HG02759 (cell line): Measurements from ENCODE around the gene ARPC1A.
"Not testable (repeated sequence)": the region's sequence is repeated elsewhere in the genome, so short reads cannot be mapped to it uniquely, and the experiment has no call there.

ENCODE experiments used
- ATAC-seq: cut with Tn5 transposase; IDR thresholded peaks from one replicate; pipeline ENCODE4 v1.9.1; 2021; ENCODE audit warnings: mild to moderate bottlenecking, moderate library complexity; ENCODE audit not compliant: unreplicated experiment

ARPC1A gene

DNA sequence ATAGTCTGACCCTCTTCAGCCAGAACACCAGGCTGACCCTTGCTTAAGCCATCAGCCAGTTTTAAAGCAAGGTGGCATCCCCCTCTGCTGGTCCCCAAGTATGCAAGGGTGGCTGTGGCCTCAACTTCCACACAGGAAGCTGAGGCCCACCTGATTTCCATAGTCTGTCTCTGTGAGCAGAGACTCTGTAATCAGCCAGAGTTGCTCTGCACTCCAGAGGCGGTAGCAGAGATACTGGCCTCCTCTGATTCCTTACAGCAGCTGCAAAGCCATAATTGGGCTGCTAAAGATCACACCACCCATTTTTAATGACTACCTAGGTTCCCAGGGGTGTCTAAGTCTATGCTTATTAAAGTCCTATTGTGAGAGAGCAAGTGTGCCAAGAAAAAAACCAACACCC is 80.9 kb downstream of the ARPC1A start:
- ATAC-seq, result no peak

GRCh38 chr7:99407872-99408378 is 82.2 kb downstream of the ARPC1A start:
- no peak for ATAC-seq

- peak; percentile 79 for ATAC-seq
These were observed 82.9 kb downstream of the ARPC1A start, which contains the start of the genes BUD31 and PDAP1 for GRCh38 chr7:99408379-99409191. TSS of gene BUD31 (plus strand) at chr7:99408969. CDS start at chr7:99411093, 2,124 bp downstream. TSS of gene PDAP1 (minus strand) at chr7:99408597. CDS start at chr7:99408548, 49 bp downstream.

DNA sequence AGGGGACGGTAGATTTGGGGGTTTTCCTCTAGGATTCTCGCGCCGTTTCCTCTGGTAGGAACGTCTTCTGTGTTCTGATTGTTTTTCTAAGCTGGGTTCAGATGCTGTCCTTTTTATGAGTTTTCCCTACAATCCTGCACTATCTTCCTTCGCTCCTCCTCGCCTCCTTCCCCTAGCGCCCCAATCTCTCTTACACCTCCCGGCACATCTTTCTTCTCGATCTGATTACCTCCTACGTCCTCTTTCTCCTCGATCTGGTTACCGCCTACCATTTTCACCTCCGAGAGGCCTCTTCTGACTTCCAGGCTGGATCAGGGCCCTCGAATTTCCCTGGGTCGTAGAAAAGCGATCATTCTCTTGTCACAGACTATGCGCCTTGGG is 83.5 kb downstream of the ARPC1A start:
- ATAC-seq, result peak; percentile 3

DNA sequence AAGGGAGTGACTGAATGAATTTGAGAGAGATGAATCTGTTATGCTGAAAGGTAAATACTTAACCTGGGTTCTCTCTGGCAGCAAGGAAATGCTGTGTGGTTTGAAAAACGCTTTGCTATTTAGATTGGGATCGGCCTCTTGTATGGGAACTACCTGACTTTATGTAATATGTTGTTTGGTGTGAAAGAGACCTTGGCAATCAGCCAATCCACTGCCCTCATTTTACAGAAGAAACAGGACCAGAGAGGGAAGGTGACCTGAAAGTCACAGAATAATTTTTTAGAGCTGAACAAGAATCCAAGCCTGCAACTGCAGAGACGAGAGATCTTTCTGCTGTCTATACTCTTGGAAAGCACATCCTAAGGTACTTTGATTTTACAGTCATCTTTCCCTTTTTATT is 84.1 kb downstream of the ARPC1A start:
- ATAC-seq, result no peak

DNA sequence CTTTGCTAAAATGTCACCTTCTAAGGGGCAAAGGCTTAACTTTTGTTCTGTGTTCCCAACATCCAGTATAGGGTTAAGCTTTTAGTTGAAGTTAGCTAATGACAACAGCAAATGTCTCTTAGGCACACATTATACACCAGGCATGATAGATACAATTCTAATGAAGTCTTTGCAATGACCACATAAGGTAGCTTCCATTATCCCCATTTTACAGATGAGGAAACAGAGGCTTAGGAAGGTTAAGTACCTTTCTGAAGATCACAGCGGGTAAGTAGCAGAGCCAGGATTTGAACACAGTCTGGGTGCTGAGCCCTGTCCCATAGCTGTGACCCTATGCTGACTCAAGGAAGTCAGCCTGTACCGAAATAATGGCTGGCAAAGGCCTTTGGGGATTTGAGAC is 84.9 kb downstream of the ARPC1A start:
- ATAC-seq, result no peak

DNA sequence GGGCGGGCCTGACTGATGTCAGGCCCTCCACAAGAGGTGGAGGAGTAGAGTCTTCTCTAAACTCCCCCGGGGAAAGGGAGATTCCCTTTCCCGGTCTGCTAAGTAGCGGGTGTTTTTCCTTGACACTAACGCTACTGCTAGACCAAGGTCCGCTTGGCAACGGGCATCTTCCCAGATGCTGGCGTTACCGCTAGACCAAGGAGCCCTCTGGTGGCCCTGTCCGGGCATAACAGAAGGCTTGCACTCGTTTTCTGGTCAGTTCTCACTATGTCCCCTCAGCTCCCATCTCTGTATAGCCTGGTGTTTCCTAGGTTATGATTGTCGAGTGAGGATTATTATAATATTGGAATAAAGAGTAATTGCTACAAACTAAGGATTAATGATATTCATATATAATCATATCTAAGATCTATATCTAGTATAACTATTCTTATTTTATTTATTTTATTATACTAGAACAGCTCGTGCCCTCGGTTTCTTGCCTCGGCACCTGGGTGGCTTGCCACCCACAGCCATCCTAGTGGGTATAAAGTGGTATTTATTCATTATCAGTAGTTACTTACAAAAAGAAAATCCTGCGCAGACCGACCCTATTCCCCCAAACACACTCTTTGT is 89.9 kb downstream of the ARPC1A start:
- not testable (repeated sequence) for ATAC-seq
